Measurements from ENCODE around the gene RAD51B.

DNA sequence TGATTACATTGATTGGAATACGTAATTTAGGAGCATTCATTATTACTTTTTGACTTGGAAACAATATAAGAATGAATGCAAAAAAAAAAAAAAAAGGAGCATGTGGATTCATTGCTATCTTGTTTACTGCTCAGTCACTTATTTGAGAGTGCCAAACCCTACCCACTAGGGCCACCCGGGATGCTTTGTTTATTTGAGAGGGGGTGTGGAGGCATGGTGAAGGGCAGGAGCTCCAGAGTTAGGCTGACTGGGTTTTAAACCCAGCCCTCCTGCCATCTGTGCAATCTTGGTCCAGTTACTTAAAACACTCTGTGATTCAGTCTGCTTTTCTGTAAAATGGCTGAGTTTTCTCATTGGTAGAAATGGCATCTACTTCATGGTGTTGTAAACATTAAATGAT is 195.2 kb downstream of the RAD51B start:
- TF ChIP-seq, protein P1, sequence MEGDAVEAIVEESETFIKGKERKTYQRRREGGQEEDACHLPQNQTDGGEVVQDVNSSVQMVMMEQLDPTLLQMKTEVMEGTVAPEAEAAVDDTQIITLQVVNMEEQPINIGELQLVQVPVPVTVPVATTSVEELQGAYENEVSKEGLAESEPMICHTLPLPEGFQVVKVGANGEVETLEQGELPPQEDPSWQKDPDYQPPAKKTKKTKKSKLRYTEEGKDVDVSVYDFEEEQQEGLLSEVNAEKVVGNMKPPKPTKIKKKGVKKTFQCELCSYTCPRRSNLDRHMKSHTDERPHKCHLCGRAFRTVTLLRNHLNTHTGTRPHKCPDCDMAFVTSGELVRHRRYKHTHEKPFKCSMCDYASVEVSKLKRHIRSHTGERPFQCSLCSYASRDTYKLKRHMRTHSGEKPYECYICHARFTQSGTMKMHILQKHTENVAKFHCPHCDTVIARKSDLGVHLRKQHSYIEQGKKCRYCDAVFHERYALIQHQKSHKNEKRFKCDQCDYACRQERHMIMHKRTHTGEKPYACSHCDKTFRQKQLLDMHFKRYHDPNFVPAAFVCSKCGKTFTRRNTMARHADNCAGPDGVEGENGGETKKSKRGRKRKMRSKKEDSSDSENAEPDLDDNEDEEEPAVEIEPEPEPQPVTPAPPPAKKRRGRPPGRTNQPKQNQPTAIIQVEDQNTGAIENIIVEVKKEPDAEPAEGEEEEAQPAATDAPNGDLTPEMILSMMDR (conservative IDR thresholded peaks at IDR 0.05) = no peak
- no peak for TF ChIP-seq ZFX (IDR thresholded peaks at IDR 0.05)

Measured in C4-2B (cell line).